Keratinocyte (primary cell): Measurements from ENCODE around the gene MMP24OS. TPM values are rescaled to one million over a fixed set of nuclear protein-coding genes. Genes with fewer than 3 reads are reported as not detected.

Source experiments
- DNase-seq: peaks from one replicate; pipeline ENCODE4 v3.0.0-alpha.2; 2011; ENCODE audit warnings: low read depth, missing footprints, low spot score
- FAIRE-seq: peaks from 2 replicates; lab custom pipeline; 2011; peaks lifted over from hg19 to GRCh38; lab: Jason Lieb, UNC
- H2AFZ ChIP-seq: 2 replicates; pipeline ENCODE4 v1.6.0; 2012; ENCODE audit warnings: low read length, control low read depth, inconsistent platforms; ENCODE audit not compliant: control insufficient read depth
- H3K27ac ChIP-seq: 2 replicates; pipeline ENCODE4 v1.5.1; 2011; ENCODE audit warnings: low read length; ENCODE audit not compliant: control insufficient read depth, insufficient read depth
- H3K27me3 ChIP-seq: 3 replicates; pipeline ENCODE4 v1.6.0; 2011; ENCODE audit warnings: low read length; ENCODE audit not compliant: control insufficient read depth, insufficient read depth; ENCODE audit errors: extremely low read depth
- H3K36me3 ChIP-seq, 2 experiments: 2 replicates in 1 of 2; 3 replicates in 1 of 2; pipeline ENCODE4 v1.5.1; 2011; ENCODE audit warnings: low read length in 2 of 2, mild to moderate bottlenecking in 1 of 2; ENCODE audit not compliant: control insufficient read depth in 2 of 2, insufficient read depth in 2 of 2; ENCODE audit errors: extremely low read depth in 1 of 2
- H3K4me1 ChIP-seq: 3 replicates; pipeline ENCODE4 v1.5.1; 2011; ENCODE audit warnings: low read length; ENCODE audit not compliant: control insufficient read depth, insufficient read depth; ENCODE audit errors: extremely low read depth
- H3K4me2 ChIP-seq: 3 replicates; pipeline ENCODE4 v1.6.0; 2011; ENCODE audit warnings: low read depth, low read length; ENCODE audit not compliant: control insufficient read depth, insufficient read depth; ENCODE audit errors: extremely low read depth
- H3K4me3 ChIP-seq, 3 experiments: fragments of 200-600 bp in 1 of 3; sonication (generic) in 1 of 3; 2 replicates in 2 of 3; 3 replicates in 1 of 3; pipeline ENCODE4 v1.5.1; 2011 to 2016; ENCODE audit warnings: low read length in 3 of 3, mild to moderate bottlenecking in 3 of 3, control low read depth in 2 of 3, inconsistent platforms in 1 of 3, low read depth in 1 of 3, mixed read lengths in 1 of 3, mixed run types in 1 of 3, moderate library complexity in 1 of 3; ENCODE audit not compliant: control insufficient read depth in 2 of 3, insufficient read depth in 2 of 3; ENCODE audit errors: extremely low read depth in 1 of 3
- H3K79me2 ChIP-seq: 2 replicates; pipeline ENCODE4 v1.6.0; 2012; ENCODE audit warnings: low read length; ENCODE audit not compliant: control insufficient read depth, insufficient read depth
- H3K9ac ChIP-seq: 3 replicates; pipeline ENCODE4 v1.6.0; 2011; ENCODE audit warnings: low read length; ENCODE audit not compliant: control insufficient read depth, insufficient read depth; ENCODE audit errors: extremely low read depth
- H3K9me1 ChIP-seq: 3 replicates; pipeline ENCODE4 v1.6.0; 2011; ENCODE audit warnings: low read length; ENCODE audit not compliant: control insufficient read depth, insufficient read depth; ENCODE audit errors: extremely low read depth
- H3K9me3 ChIP-seq: 2 replicates; pipeline ENCODE4 v1.5.1; 2012; ENCODE audit warnings: low read depth, low read length; ENCODE audit not compliant: control insufficient read depth
- H4K20me1 ChIP-seq: 3 replicates; pipeline ENCODE4 v1.6.0; 2011; ENCODE audit warnings: low read length; ENCODE audit not compliant: control insufficient read depth, insufficient read depth; ENCODE audit errors: extremely low read depth
- EZH2 ChIP-seq: IDR thresholded peaks from one replicate; pipeline ENCODE4 v1.6.1; 2012; ENCODE audit warnings: inconsistent platforms, mild to moderate bottlenecking, low read length, moderate library complexity
- dilution Hi-C: fragments of 300-500 bp; cut with MboI; formaldehyde crosslinking; loops from one replicate; pipeline ENCODE4 v1.7.0; 2020; ENCODE audit warnings: low sequenced_read_pairs; ENCODE audit not compliant: extremely low pct_ligation_motif_present
- polyA plus RNA-seq, 5 experiments: library from polyadenylated mRNA; depleted of rRNA in 3 of 5; stranded (reverse) in 3 of 5; stranded (forward) in 1 of 5; unstranded in 1 of 5; fragments of >200 nt; gene quantifications; 1 replicate in 1 of 5; 2 replicates in 3 of 5; 3 replicates in 1 of 5; pipeline versions ENCODE4 v1.2.1 to v1.2.3, GENCODE V29; 2011 to 2012; ENCODE audit warnings: missing spikeins in 2 of 5, low read depth in 1 of 5, low replicate concordance in 1 of 5
- TF ChIP-seq, protein P1 (sequence below), 3 experiments: IDR thresholded peaks in 1 of 3; conservative IDR thresholded peaks in 1 of 3; optimal IDR thresholded peaks in 1 of 3; 2 replicates in 2 of 3; 3 replicates in 1 of 3; pipeline versions ENCODE3 to v1.5.1; 2011; ENCODE audit warnings: low read length in 3 of 3, mild to moderate bottlenecking in 3 of 3, moderate library complexity in 2 of 3, control low read depth in 1 of 3, inconsistent platforms in 1 of 3; ENCODE audit not compliant: insufficient read depth in 2 of 3; ENCODE audit errors: extremely low read depth in 1 of 3

MMP24OS gene
- polyA plus RNA-seq, 1 donor (not counting 4 experiments of a cell fraction or from before 2014, with no cell fraction given) = 19.5 TPM

DNA sequence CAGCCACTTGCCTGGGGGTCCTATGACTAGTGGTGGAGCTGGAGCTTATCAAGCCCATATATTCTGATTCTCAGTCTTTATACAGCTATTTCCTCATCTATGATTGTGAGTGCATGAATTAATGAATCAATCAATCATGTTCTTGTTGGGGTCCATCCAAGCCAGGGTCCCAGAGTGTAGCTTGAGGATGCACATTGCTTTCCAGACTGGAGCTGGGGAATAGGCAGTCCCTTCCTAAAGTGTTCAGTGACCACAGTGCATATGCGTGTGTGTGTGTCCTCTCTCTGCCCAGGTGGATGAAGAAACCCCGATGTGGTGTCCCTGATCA is 26.3 kb downstream of the MMP24OS start:
- no peak for DNase-seq
- no peaks in the 10 kb centered on the region for H3K9me1 ChIP-seq
- no peaks in the 10 kb centered on the region for H4K20me1 ChIP-seq
- no peak overlapping the region for H3K4me2 ChIP-seq
- dilution Hi-C loops = no loop called here
- no peaks in the 10 kb centered on the region for H3K4me1 ChIP-seq
- H3K9me3 ChIP-seq = no peaks in the 10 kb centered on the region
- H3K9ac ChIP-seq = no peak overlapping the region
- H3K27ac ChIP-seq = no peak overlapping the region
- H3K79me2 ChIP-seq = no peaks in the 10 kb centered on the region
- TF ChIP-seq EZH2 = no peak
- TF ChIP-seq, protein P1, sequence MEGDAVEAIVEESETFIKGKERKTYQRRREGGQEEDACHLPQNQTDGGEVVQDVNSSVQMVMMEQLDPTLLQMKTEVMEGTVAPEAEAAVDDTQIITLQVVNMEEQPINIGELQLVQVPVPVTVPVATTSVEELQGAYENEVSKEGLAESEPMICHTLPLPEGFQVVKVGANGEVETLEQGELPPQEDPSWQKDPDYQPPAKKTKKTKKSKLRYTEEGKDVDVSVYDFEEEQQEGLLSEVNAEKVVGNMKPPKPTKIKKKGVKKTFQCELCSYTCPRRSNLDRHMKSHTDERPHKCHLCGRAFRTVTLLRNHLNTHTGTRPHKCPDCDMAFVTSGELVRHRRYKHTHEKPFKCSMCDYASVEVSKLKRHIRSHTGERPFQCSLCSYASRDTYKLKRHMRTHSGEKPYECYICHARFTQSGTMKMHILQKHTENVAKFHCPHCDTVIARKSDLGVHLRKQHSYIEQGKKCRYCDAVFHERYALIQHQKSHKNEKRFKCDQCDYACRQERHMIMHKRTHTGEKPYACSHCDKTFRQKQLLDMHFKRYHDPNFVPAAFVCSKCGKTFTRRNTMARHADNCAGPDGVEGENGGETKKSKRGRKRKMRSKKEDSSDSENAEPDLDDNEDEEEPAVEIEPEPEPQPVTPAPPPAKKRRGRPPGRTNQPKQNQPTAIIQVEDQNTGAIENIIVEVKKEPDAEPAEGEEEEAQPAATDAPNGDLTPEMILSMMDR (optimal IDR thresholded peaks at IDR 0.05 in 1 of 3, IDR thresholded peaks at IDR 0.05 in 1 of 3, conservative IDR thresholded peaks at IDR 0.05 in 1 of 3; ENCODE audit: extremely low read depth in 1 of 3, insufficient read depth in 2 of 3, low read length in 3 of 3) = no peak
- no peak overlapping the region for H2AFZ ChIP-seq
- H3K36me3 ChIP-seq = no peaks in the 10 kb centered on the region
- no peak overlapping the region for H3K4me3 ChIP-seq
- no peak for FAIRE-seq
- H3K27me3 ChIP-seq = no peaks in the 10 kb centered on the region

DNA sequence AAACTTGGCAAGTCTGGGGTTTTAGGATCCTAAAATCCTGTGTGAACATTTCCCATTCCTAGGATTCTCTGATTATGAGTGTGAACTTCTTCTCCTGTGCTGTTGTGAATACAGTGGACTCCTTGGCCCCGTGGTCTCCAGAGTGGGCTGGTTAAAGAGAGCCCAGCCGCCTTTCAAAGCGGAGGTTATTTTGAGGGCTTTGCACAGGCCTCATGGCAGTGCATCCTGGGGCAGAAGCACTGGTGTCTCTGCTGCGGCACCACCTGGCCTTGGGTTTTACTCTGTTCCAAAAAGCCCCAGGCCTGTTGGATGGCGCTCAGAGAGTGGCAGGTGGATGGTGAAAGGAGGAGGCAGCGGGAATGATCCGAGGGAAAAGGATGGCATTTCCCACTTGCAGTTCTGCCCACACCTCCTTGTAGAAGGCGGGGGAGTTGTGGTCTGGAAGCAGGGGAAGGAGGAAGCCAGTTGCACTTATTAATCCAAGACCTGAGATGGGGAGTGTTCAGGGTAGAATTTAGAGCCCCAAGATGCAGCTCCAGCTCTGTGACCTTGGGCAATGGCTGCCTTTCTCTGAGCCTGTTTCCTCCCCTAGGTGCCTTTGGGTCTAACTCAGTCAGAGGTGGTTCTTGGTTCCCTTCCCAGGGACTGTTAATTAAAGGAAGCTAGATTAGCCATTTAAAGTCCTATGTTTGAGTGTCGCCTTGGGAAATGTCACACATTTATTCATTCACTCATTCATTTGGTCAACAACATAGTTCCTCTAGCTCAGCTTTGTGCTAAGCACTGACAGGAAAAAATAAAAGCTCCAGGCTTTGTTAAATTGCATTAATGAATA is 29.1 kb downstream of the MMP24OS start:
- no peak overlapping the region for H3K4me2 ChIP-seq
- no peak for FAIRE-seq
- H3K4me3 ChIP-seq = no peak overlapping the region
- H4K20me1 ChIP-seq = no peaks in the 10 kb centered on the region
- H3K27me3 ChIP-seq = no peaks in the 10 kb centered on the region
- H3K36me3 ChIP-seq = no peaks in the 10 kb centered on the region
- dilution Hi-C loops = no loop called here
- TF ChIP-seq, protein P1 (optimal IDR thresholded peaks at IDR 0.05 in 1 of 3, IDR thresholded peaks at IDR 0.05 in 1 of 3, conservative IDR thresholded peaks at IDR 0.05 in 1 of 3; ENCODE audit: extremely low read depth in 1 of 3, insufficient read depth in 2 of 3, low read length in 3 of 3) = no peak
- no peak for TF ChIP-seq EZH2
- H3K27ac ChIP-seq = no peak overlapping the region
- no peaks in the 10 kb centered on the region for H3K4me1 ChIP-seq
- no peaks in the 10 kb centered on the region for H3K9me3 ChIP-seq
- no peak overlapping the region for H3K9ac ChIP-seq
- no peaks in the 10 kb centered on the region for H3K9me1 ChIP-seq
- no peak for DNase-seq
- no peaks in the 10 kb centered on the region for H3K79me2 ChIP-seq
- H2AFZ ChIP-seq = no peak overlapping the region
